ENCODE measurements around the gene FUNDC1.
"Not testable (repeated sequence)": the region's sequence is repeated elsewhere in the genome, so short reads cannot be mapped to it uniquely, and the experiment has no call there.

Gene FUNDC1, protein sequence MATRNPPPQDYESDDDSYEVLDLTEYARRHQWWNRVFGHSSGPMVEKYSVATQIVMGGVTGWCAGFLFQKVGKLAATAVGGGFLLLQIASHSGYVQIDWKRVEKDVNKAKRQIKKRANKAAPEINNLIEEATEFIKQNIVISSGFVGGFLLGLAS

DNA sequence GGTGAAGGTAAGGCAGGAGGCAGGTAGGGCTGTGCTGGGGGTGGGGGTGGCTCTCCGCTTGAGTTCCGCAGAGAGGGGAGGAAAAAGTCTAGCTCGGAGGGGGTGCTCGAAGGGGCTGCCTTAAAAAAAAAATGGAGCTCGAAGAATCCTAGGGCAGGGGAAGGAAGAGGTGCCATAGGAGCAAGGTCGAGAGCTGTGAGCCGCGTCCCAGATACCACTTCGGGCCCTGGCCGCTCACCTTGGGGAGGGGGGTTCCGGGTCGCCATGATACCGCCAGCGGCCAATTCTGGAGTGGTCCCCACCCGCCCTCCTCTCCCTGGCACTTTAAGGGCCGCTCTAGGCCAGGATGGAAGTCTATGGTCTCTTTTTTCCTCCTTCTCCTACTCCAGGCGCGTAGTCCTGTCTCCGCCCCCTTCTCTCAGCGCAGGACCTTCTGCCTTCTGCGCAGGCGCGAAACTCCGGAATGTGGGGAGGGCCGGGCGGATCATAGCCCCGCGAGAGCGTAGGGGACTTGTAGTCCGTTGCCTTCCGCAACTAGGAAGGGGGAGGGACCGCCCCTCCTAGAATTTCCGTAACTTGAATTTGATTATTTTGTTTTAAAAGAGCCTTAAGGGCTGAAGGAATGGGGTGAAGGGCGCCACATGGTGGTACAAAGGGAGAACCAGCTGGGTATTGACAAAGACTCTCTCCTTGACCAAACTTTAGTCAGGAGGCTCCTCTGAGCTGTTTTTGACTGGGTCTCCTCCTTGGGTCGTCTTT, at the start of gene FUNDC1:
FUNDC1 (minus strand) TSS at position 293 of the 759 bp plus-strand sequence; CDS start at position 266, 27 bp downstream.
- DNase-seq, result peak; percentile 79 to 96 (median 91)
- intact Hi-C loops (cut with DNase I), result no loop called here

DNA sequence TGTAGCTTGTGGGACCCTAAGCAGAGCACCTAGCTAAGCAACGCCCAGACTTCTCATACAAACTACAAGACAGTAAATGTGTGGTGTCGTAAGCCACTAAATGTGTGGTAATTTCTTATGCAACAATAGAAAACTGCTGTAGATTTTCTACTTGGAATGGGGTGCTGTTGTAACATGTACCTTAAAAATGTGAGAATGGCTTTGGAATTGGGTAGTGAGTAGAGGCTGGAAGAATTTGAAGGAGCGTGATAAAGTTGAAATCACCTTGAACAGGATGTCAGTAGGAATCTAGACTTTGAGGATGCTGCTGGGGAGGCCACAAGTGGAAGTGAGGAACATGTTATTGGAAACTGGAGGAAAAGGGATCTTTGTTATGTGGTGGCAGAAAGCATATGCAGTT, 43.2 kb upstream of the FUNDC1 start:
- intact Hi-C loops (cut with DNase I), result no loop called here
- DNase-seq, result no peak

- intact Hi-C loops (cut with DNase I), result no loop called here
- DNase-seq, result no peak
Observed at GRCh38 chrX:44580466-44580865, 37.8 kb upstream of the FUNDC1 start.

DNA sequence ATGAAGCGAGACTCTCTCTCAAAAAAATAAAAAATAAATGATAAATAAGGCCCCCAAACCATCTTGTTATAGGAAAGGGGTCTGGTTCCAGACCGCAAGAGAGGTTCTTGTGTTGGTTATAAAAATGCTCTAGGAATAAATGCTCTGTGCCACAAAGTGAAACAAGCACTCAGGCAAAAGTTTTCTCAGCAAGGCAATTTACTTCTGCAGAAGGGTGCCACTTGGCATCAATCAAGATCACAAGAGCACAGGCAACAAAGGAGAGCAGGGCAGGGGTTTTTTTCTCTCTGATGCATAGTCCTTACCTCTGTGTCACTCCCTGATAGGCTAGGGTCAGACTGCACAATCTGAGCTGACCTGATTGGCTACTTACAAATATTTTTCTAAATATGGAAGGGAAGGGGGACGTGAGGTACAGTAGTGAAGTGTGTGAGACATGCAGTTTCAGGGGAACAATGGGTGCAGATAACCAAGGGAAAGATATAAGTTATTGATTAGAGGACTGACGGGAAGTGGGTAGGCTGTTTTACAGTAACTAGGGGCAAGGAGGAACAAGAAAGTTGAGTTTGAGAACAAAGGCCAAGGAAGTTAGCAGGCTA, 29.8 kb upstream of the FUNDC1 start:
- no peak for DNase-seq
- intact Hi-C loops (cut with DNase I), result no loop called here

DNA sequence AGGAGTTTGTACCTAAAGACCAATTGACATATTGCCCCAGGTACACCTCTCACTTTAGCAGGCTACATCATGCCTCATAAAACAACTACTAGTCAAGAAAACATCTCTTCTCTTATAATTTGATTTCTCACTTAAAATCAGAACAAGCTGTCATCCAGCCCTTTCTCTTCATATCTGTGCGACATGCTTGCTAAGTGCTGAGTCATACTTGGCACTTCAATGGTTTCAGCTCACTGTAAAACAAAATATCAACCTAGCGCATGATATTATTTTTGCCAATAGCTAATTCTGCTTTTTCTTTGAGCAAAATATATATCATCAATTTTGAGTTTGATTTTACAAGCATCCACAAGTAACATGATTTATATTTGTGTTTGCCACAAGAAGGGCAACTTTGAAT, 27.9 kb upstream of the FUNDC1 start:
- DNase-seq, result peak in 9 of 42 donors; percentile 11 to 37 (median 19)
- intact Hi-C loops (cut with DNase I), result no loop called here

GRCh38 chrX:44569122-44569521, 26.5 kb upstream of the FUNDC1 start:
- intact Hi-C loops (cut with DNase I), result no loop called here
- DNase-seq, result no peak

DNA sequence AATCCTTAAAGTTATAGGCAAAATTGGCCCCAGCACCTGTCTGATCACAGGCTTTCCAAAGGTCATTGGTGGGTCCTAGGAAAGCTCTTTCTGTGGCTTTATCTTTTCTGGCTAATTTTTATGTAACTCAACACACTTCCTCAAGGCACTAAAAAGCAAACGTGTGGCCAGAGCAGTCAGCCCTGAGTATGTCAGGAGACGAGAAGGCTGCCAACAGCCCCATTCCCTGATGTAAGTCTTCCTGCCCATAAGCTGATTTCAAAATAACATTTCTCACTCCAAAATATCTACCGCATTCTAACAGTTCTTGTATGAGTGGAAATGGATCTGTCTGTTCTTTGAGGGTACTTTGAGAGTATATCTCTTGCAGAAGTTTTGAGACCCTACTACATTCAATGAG, 25.5 kb upstream of the FUNDC1 start:
- DNase-seq, result no peak
- intact Hi-C loops (cut with DNase I), result no loop called here

DNA sequence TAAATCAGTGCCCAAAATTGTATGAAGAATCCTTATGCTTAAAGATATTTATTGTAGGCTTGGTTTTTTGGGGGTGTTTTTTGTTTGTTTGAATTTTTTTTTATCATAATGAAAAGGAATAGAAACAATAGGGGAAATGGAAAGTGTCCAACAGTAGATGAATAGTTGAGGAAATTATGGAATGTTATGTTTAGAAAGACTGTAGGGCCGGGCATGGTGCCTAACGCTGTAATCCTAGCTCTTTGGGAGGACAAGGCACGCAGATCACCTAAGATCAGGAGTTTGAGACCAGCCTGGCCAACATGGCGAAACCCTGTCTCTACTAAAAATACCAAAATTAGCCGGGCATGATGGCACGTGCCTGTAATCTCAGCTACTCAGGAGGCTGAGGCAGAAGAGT, 19.2 kb upstream of the FUNDC1 start:
- intact Hi-C loops (cut with DNase I); DNase-seq: not testable (repeated sequence)

DNA sequence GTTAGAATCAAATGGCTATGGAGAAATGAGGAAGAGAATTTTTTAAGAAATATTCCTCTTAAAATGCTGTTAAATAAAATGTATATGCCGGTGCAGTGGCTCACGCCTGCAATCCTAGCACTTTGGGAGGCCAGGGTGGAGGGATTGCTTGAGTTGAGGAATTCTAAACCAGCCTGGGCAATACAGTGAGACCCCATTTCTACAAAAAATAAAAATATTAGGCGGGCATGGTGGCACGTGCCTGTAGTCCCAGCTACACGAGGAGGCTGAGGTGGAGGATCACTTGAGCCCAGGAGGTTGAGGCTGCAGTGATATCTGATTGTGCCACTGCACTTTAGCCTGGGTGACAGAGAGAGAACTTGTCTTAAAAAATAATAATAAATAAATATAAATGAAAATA, 7.9 kb upstream of the FUNDC1 start:
- no peak for DNase-seq
- intact Hi-C loops (cut with DNase I), result no loop called here

DNA sequence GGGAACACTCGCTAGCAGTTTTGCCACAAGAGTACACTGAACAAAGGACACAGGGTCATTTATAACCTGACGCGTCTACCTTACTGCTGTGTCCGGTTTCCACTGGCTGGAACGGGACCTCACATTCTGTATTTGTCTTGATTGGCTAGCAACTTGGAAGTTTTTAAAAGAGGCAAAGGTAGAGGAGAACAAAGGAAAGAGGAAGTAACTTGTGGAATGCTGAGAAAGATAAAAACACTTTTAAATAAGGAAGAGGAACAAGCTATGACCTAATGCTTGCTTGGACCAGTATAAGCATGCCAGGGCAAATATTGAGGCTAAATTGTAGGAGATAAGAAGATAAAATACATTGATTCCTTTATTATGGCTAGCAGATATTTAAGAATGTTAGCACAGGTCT, 2.8 kb upstream of the FUNDC1 start:
- DNase-seq; intact Hi-C loops (cut with DNase I): not testable (repeated sequence)

- intact Hi-C loops (cut with DNase I), result no loop called here
- DNase-seq, result no peak
Observed at GRCh38 chrX:44544036-44544435, 1.4 kb upstream of the FUNDC1 start.

DNA sequence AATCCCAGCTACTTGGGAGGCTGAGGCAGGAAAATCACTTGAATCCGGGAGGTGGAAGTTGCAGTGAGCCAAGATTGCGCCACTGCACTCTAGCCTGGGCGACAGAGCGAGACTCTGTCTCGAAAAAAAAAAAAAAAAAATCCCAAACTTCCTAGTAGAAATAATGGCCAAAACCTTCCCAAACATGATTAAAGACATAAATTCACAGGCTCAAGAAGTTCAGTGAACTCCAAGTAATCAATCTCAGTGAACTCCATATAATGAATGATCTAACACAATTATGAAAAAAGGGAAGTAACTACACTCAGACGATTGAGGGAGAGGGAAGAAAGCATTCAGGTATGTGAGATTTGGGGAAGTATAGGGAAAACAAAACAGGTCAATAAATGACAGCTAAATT, 6.5 kb downstream of the FUNDC1 start:
- no peak for DNase-seq
- intact Hi-C loops (cut with DNase I), result no loop called here

GRCh38 chrX:44529310-44529709, 13.3 kb downstream of the FUNDC1 start:
- no peak for DNase-seq
- intact Hi-C loops (cut with DNase I), result no loop called here

DNA sequence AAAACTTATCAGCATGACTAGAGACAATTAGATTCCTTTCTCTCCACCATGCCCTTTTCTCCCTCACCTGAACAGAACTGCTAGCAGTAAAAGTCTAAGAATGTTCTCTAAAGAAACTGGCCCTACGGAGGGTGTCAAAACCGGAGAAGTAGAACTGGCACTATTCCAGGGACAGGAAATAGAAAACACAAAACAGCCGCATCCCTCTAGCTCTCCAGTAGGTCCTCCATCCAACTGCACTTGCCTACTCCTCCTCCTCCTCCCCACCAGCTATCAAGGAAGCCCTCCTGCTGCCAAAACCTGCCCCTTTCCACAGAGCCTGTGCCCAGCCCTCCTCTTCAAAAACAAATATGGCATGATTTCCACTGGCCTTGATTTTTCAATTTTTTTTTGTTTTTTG, 28.4 kb downstream of the FUNDC1 start:
- intact Hi-C loops (cut with DNase I), result no loop called here

GRCh38 chrX:44507292-44507691, 35.4 kb downstream of the FUNDC1 start:
- intact Hi-C loops (cut with DNase I), result no loop called here
- DNase-seq, result no peak

More for the DNA sequence above, 28.4 kb downstream of the FUNDC1 start:
- DNase-seq, result no peak

DNA sequence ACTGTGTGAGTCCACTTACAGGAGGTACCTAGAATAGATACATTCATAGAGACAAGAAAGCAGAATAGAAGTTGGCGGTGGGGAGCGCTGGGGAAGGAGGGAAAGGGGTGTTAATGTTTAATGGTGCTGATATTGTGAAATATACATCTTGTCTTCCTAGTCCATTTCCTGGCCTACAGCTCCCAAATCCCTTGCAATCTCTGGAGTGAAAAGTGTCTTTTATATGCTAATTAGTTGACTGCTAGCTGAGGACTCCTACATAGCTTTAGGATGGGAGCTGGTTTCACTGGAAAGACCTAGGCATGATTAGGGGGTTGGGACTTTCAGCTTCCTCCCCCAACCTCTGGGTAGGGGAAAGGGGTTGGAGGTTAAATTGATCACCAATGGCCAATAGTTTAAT, 36.0 kb downstream of the FUNDC1 start:
- intact Hi-C loops (cut with DNase I), result no loop called here
- DNase-seq, result no peak

- intact Hi-C loops (cut with DNase I), result no loop called here
- DNase-seq, result no peak
Observed at GRCh38 chrX:44503560-44503959, 39.1 kb downstream of the FUNDC1 start.

GRCh38 chrX:44495091-44495490, 47.6 kb downstream of the FUNDC1 start:
- intact Hi-C loops (cut with DNase I), result no loop called here
- no peak for DNase-seq

- no peak for DNase-seq
- intact Hi-C loops (cut with DNase I), result no loop called here
Observed at GRCh38 chrX:44494357-44494756, 48.3 kb downstream of the FUNDC1 start.

GRCh38 chrX:44489515-44489914, 53.1 kb downstream of the FUNDC1 start:
- DNase-seq, result no peak
- intact Hi-C loops (cut with DNase I), result no loop called here
